Heart right ventricle (tissue), 16 donors: ENCODE data around the gene TTC34. TPM values are rescaled to one million over a fixed set of nuclear protein-coding genes. Genes with fewer than 3 reads are reported as not detected.

Experiments
- ATAC-seq, 8 donors: fragments of 200-7000 bp; cut with Tn5 transposase; one replicate each; pipeline ENCODE4 v1.9.1; 2020; ENCODE audit warnings: mild to moderate bottlenecking in 8 of 8, moderate library complexity in 8 of 8, moderate number of reproducible peaks in 1 of 8
- DNase-seq, 2 donors: peaks; one replicate each; pipeline ENCODE4 v3.0.0-alpha.2; 2020
- H3K27ac ChIP-seq, 10 donors: fragments of 200-600 bp; sonication (generic) in 2 of 10; one replicate each; pipeline versions ENCODE4 v1.5.0 to v1.8.0; 2020 to 2022; ENCODE audit warnings: mild to moderate bottlenecking in 3 of 10
- H3K27me3 ChIP-seq, 7 donors: fragments of 200-600 bp; one replicate each; pipeline ENCODE4 v1.8.0; 2021 to 2022; ENCODE audit warnings: mild to moderate bottlenecking in 2 of 7
- H3K36me3 ChIP-seq, 9 donors: fragments of 200-600 bp; sonication (generic) in 1 of 9; one replicate each; pipeline versions ENCODE4 v1.5.0 to v1.8.0; 2020 to 2022; ENCODE audit warnings: mild to moderate bottlenecking in 2 of 9
- H3K4me1 ChIP-seq, 9 donors: fragments of 200-600 bp; sonication (generic) in 1 of 9; one replicate each; pipeline versions ENCODE4 v1.5.0 to v1.8.0; 2020 to 2022; ENCODE audit warnings: mild to moderate bottlenecking in 4 of 9
- H3K4me3 ChIP-seq, 10 donors: fragments of 200-600 bp; sonication (generic) in 2 of 10; one replicate each; pipeline versions ENCODE4 v1.5.0 to v1.8.0; 2020 to 2022; ENCODE audit warnings: mild to moderate bottlenecking in 7 of 10, moderate library complexity in 2 of 10
- H3K9me3 ChIP-seq, 11 donors: fragments of 200-600 bp in 10 of 11; sonication (generic) in 2 of 11; one replicate each; pipeline versions ENCODE4 v1.5.0 to v1.8.0; 2013 to 2022; ENCODE audit warnings: mild to moderate bottlenecking in 2 of 11, control low read depth in 1 of 11, moderate library complexity in 1 of 11
- WGBS, 2 donors: extraction: QIAGEN DNeasy Blood & Tissue Kit; methylation state at CpG; one replicate each; pipeline ENCODE4 v1.1.7; 2013; ENCODE audit warnings: inconsistent platforms in 1 of 2; 5-methylcytosine and 5-hydroxymethylcytosine counted together
- intact Hi-C, 10 donors: fragments of 100-400 bp; cut with DNase I; formaldehyde crosslinking; loops; one replicate each; pipeline versions ENCODE4 v1.11.1 to v1.14.2; 2022
- polyA plus RNA-seq, 2 donors: library from polyadenylated mRNA; stranded (reverse); fragments of 200-250 nt; gene quantifications; one replicate each; pipeline ENCODE4 v1.2.3, GENCODE V29; 2013
- total RNA-seq, 10 donors: library from RNA; stranded (reverse); fragmentation: NEBNext Ultra II Directional in 3 of 10; extraction: Animal tissue kit (Norgen Biotek cat#: 25700) in 3 of 10; gene quantifications; one replicate each; pipeline versions ENCODE4 v1.2.1 to v1.2.4, GENCODE V29; 2021 to 2023
- TF ChIP-seq, protein P1 (sequence below), 9 donors: fragments of 200-600 bp; sonication (generic) in 2 of 9; IDR thresholded peaks; one replicate each; pipeline versions ENCODE4 v1.5.0 to v1.8.0; 2021 to 2022; ENCODE audit warnings: antibody characterized with exemption in 9 of 9, mild to moderate bottlenecking in 5 of 9, moderate library complexity in 1 of 9
- donor health status: Arrhythmogenic right ventricular cardiomyopathy.
- donor health status: ischemic (EF 13 %, LVEDD 7.1; RV severe dilation, severe dysfunction).
- donor health status: healthy with polysubstance abuse.
- donor health status: DM: no; HTN: yes; CAD: no.
- donor health status: DM: no; HTN: no; CAD: no.
- donor health status: ischemic (EF 25% LVEDD 6.9; RV normal size, moderate dysfunction).
- donor health status: ischemic (EF 25% LVEDD 5.7; RV mildly dilated, moderate dysfunction).
- donor health status: healthy.
- donor health status: DM: yes; HTN: yes; CAD: no.
- donor health status: Ischemic cardiomyopathy.
- donor health status: ischemic (EF 35%, LVEDD 5.7; RV mildly dilated, moderate dysfunction).
- donor health status: nonischemic (EF 11% LVEDD 7.7; RV severe dilation, severe dysfunction).
- donor health status: DM: yes; HTN: yes; CAD: no.
- donor health status: PGD.
- donor health status: ischemic (EF 29% LVEDD 5.4; RV normal size, mild dysfunction).
- donor health status: nonischemic (EF 23%, LVEDD 6.1; RV moderate dilation, normal function).

TTC34 gene
- total and polyA plus RNA-seq, 12 donors: 0.03 to 0.74 (median 0.42) TPM

- no peak for ATAC-seq
- Histone ChIP-seq H3K36me3 (no peaks in the 10 kb centered on the region), H3K27ac (no peak overlapping the region), H3K4me3 (no peak overlapping the region), H3K27me3 (peaks cover 0 to 42% (median 9%) of the 10 kb centered on the region in 7 donors), H3K9me3 (peaks cover 0 to 19% (median 0%) of the 10 kb centered on the region in 11 donors), H3K4me1 (peaks cover 0 to 21% (median 5%) of the 10 kb centered on the region in 9 donors)
- intact Hi-C loops: no loop called here
- TF ChIP-seq, protein P1, sequence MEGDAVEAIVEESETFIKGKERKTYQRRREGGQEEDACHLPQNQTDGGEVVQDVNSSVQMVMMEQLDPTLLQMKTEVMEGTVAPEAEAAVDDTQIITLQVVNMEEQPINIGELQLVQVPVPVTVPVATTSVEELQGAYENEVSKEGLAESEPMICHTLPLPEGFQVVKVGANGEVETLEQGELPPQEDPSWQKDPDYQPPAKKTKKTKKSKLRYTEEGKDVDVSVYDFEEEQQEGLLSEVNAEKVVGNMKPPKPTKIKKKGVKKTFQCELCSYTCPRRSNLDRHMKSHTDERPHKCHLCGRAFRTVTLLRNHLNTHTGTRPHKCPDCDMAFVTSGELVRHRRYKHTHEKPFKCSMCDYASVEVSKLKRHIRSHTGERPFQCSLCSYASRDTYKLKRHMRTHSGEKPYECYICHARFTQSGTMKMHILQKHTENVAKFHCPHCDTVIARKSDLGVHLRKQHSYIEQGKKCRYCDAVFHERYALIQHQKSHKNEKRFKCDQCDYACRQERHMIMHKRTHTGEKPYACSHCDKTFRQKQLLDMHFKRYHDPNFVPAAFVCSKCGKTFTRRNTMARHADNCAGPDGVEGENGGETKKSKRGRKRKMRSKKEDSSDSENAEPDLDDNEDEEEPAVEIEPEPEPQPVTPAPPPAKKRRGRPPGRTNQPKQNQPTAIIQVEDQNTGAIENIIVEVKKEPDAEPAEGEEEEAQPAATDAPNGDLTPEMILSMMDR (IDR thresholded peaks at IDR 0.05): no peak
- 83% methylated on average over 19 of the region's 19 CpGs for WGBS, 2 donors
- no peak for DNase-seq
These were observed 197.2 kb downstream of the TTC34 start for GRCh38 chr1:2604156-2604843.

GRCh38 chr1:2603521-2604155 lies 197.9 kb downstream of the TTC34 start:
- intact Hi-C loops: no loop called here
- no peak overlapping the region for H3K4me3 ChIP-seq
- TF ChIP-seq, protein P1 (IDR thresholded peaks at IDR 0.05): no peak
- peaks cover 0 to 39% (median 9%) of the 10 kb centered on the region in 7 donors for H3K27me3 ChIP-seq
- H3K4me1 ChIP-seq: peaks cover 0 to 21% (median 5%) of the 10 kb centered on the region in 9 donors
- no peak overlapping the region for H3K27ac ChIP-seq
- no peaks in the 10 kb centered on the region for H3K36me3 ChIP-seq
- DNase-seq (no peak), ATAC-seq (no peak)
- WGBS, 2 donors: 79 to 84% methylated on average over 25 of the region's 25 CpGs
- peaks cover 0 to 25% (median 4%) of the 10 kb centered on the region in 11 donors for H3K9me3 ChIP-seq

DNA sequence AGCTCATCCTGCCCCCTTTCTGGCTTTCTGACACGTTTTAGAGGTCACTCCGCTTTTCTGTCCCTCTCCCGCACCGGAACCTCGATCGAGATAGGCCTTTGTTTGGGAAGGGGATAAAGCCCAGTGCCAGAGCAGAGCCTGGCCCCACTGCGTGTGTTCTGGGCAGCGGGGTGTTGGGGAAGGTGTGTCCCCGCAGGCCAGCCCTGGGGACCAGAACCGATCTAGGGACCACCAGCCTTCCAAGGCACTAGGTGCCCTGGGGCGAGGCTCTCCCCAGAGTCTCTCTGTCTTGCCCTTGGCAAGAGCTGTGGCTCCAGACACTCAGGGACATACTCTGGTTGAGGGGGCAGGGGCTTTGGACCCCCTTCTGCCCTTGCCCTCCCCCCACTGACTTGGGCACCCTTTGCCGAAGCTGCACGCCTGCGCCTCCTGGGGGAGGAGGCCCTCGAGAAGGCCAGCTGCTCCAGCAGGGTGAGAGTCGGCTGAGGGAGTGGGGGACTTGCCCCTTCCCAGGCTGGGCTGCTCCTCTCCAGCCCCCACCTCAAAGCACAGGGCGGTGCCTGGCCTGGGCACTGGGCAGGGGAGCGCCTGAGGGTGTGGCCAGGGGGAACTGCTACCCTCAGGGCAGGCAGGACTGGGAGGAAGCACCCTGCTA lies 198.5 kb downstream of the TTC34 start:
- 73 to 78% methylated on average over 18 of the region's 18 CpGs for WGBS, 2 donors
- ATAC-seq: no peak

More for the DNA sequence above, 198.5 kb downstream of the TTC34 start:
- Histone ChIP-seq H3K27ac (no peak overlapping the region), H3K27me3 (peaks cover 0 to 39% (median 9%) of the 10 kb centered on the region in 7 donors), H3K4me1 (peaks cover 0 to 18% (median 5%) of the 10 kb centered on the region in 9 donors), H3K4me3 (no peak overlapping the region), H3K9me3 (peaks cover 0 to 32% (median 9%) of the 10 kb centered on the region in 11 donors), H3K36me3 (no peaks in the 10 kb centered on the region)
- TF ChIP-seq, protein P1 (IDR thresholded peaks at IDR 0.05): no peak
- intact Hi-C loops: no loop called here
- DNase-seq: no peak
